Activated T-helper 17 cell treated with anti-CD3 and anti-CD28 coated beads, Interleukin-2, amount 50 U/mL, for 72 hours (primary cell): ENCODE data around the gene EPM2A. TPM values are rescaled to one million over a fixed set of nuclear protein-coding genes. Genes with fewer than 3 reads are reported as not detected.

Experiments
- ATAC-seq: fragments of 150-1000 bp; cut with Tn5 transposase; replicated peaks from 2 replicates; pipeline ENCODE4 v1.10.0; 2021; ENCODE audit warnings: mild to moderate bottlenecking, moderate library complexity
- H3K27ac Mint-ChIP-seq: one replicate; pipeline ENCODE4 v1.8.0; 2022; ENCODE audit warnings: mixed read lengths
- H3K27me3 Mint-ChIP-seq: one replicate; pipeline ENCODE4 v1.8.0; 2022; ENCODE audit warnings: mixed read lengths
- H3K36me3 Mint-ChIP-seq: one replicate; pipeline ENCODE4 v1.8.0; 2022; ENCODE audit warnings: low read depth, mild to moderate bottlenecking, mixed read lengths
- H3K4me1 Mint-ChIP-seq: one replicate; pipeline ENCODE4 v1.8.0; 2022; ENCODE audit warnings: mixed read lengths
- H3K4me3 Mint-ChIP-seq: one replicate; pipeline ENCODE4 v1.8.0; 2022; ENCODE audit warnings: mild to moderate bottlenecking, mixed read lengths
- H3K9me3 Mint-ChIP-seq: one replicate; pipeline ENCODE4 v1.8.0; 2022; ENCODE audit warnings: mixed read lengths
- total RNA-seq, 2 donors: library from RNA; stranded (reverse); gene quantifications; one replicate each; pipeline ENCODE4 v1.2.3, GENCODE V29; 2022

The EPM2A gene
- total RNA-seq, 2 donors from 2014 or later: 4.3 to 8.4 TPM

DNA sequence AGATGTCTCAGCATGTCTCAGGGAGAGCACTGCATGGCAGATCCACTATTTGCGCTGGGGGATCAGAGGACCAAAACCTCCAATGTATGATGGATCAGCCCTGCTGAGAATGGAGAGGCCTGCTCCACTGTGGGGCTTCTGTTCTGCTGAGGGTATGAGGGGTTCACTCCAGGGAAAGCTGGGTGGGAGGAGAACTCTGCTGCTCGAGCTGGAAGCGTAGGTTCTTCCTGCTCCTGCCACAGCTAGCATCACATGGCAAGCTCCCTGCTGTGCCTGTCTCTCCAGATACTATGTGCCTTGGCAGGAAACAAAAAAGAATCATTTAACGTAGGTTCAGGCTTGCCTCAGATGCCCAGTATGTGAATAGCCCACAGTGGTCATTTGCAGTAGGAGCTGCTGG is 105.8 kb downstream of the EPM2A start:
- H3K27me3 Mint-ChIP-seq: no peaks in the 10 kb centered on the region
- H3K9me3 Mint-ChIP-seq: no peaks in the 10 kb centered on the region
- H3K36me3 Mint-ChIP-seq: peaks cover 5% of the 10 kb centered on the region
- no peak overlapping the region for H3K27ac Mint-ChIP-seq
- H3K4me3 Mint-ChIP-seq: no peak overlapping the region
- no peak for ATAC-seq
- H3K4me1 Mint-ChIP-seq: peaks cover 7% of the 10 kb centered on the region

DNA sequence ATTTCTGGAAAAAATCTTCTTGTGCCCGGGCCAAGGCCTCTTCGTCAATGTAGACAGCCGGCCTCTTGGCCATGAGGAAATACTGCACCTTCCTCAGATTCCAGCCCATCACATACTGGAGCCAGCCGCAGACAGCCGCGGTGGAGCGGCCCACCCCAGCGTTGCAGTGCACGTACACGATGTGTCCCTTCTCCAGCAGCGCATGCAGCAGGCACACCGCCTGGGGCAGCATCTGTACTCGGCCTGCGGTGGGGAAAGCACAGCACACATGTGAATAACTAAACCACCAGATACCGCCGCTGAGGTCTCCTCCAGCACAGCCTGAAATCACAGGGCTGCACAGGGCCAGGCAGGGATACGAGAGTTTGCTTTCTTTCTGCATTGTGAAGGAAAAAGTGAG is 107.9 kb downstream of the EPM2A start:
- no peaks in the 10 kb centered on the region for H3K9me3 Mint-ChIP-seq
- H3K4me1 Mint-ChIP-seq: no peaks in the 10 kb centered on the region
- peaks cover 5% of the 10 kb centered on the region for H3K36me3 Mint-ChIP-seq
- H3K27me3 Mint-ChIP-seq: no peaks in the 10 kb centered on the region
- H3K27ac Mint-ChIP-seq: no peak overlapping the region
- no peak overlapping the region for H3K4me3 Mint-ChIP-seq
- ATAC-seq: no peak

GRCh38 chr6:145626857-145627256 is 108.5 kb downstream of the EPM2A start:
- ATAC-seq: no peak
- no peaks in the 10 kb centered on the region for H3K4me1 Mint-ChIP-seq
- H3K36me3 Mint-ChIP-seq: peaks cover 5% of the 10 kb centered on the region
- no peaks in the 10 kb centered on the region for H3K9me3 Mint-ChIP-seq
- H3K27me3 Mint-ChIP-seq: no peaks in the 10 kb centered on the region
- H3K4me3 Mint-ChIP-seq: no peak overlapping the region
- no peak overlapping the region for H3K27ac Mint-ChIP-seq

- no peak overlapping the region for H3K4me3 Mint-ChIP-seq
- no peaks in the 10 kb centered on the region for H3K27me3 Mint-ChIP-seq
- peaks cover 3% of the 10 kb centered on the region for H3K9me3 Mint-ChIP-seq
- no peaks in the 10 kb centered on the region for H3K4me1 Mint-ChIP-seq
- no peak for ATAC-seq
- H3K36me3 Mint-ChIP-seq: peaks cover 5% of the 10 kb centered on the region
- no peak overlapping the region for H3K27ac Mint-ChIP-seq
Measured at GRCh38 chr6:145623231-145623630, 112.1 kb downstream of the EPM2A start.

GRCh38 chr6:145621776-145622175 is 113.5 kb downstream of the EPM2A start:
- Mint-ChIP-seq H3K27ac (no peak overlapping the region), H3K9me3 (peaks cover 3% of the 10 kb centered on the region), H3K4me3 (no peak overlapping the region), H3K36me3 (peaks cover 2% of the 10 kb centered on the region), H3K27me3 (no peaks in the 10 kb centered on the region), H3K4me1 (no peaks in the 10 kb centered on the region)
- ATAC-seq: no peak

- no peaks in the 10 kb centered on the region for H3K36me3 Mint-ChIP-seq
- no peaks in the 10 kb centered on the region for H3K27me3 Mint-ChIP-seq
- no peaks in the 10 kb centered on the region for H3K4me1 Mint-ChIP-seq
- no peak overlapping the region for H3K27ac Mint-ChIP-seq
- H3K9me3 Mint-ChIP-seq: peaks cover 3% of the 10 kb centered on the region
- no peak overlapping the region for H3K4me3 Mint-ChIP-seq
- no peak for ATAC-seq
Measured at GRCh38 chr6:145620088-145620487, 115.2 kb downstream of the EPM2A start.

DNA sequence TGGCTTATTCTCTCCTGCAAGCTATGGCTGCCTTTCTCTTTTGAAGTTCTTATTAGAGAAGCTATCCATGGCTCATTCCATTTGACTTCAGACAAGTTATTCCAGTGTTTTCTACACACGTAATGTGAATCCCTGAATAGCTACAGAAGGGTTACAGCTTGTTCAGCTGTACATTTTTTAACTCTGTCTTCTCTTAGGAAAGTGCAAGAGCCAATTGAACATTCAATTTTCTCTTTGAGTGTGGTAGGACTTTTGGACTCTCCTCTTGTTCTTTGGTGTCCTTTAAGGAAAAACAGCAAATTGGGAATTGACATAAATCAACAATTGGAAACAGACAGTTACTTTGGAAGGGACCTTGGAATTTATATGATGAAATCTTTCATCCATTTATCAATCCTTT is 125.8 kb downstream of the EPM2A start:
- Mint-ChIP-seq H3K9me3 (peaks cover 6% of the 10 kb centered on the region), H3K4me1 (no peaks in the 10 kb centered on the region), H3K4me3 (no peak overlapping the region), H3K36me3 (no peaks in the 10 kb centered on the region), H3K27me3 (peaks cover 13% of the 10 kb centered on the region), H3K27ac (no peak overlapping the region)
- ATAC-seq: no peak

GRCh38 chr6:145608850-145609249 is 126.5 kb downstream of the EPM2A start:
- Mint-ChIP-seq H3K4me1 (no peaks in the 10 kb centered on the region), H3K27ac (no peak overlapping the region), H3K36me3 (no peaks in the 10 kb centered on the region), H3K9me3 (peaks cover 3% of the 10 kb centered on the region), H3K27me3 (peaks cover 13% of the 10 kb centered on the region), H3K4me3 (no peak overlapping the region)
- no peak for ATAC-seq

- no peak for ATAC-seq
Measured at GRCh38 chr6:145603991-145604390, 131.3 kb downstream of the EPM2A start.

DNA sequence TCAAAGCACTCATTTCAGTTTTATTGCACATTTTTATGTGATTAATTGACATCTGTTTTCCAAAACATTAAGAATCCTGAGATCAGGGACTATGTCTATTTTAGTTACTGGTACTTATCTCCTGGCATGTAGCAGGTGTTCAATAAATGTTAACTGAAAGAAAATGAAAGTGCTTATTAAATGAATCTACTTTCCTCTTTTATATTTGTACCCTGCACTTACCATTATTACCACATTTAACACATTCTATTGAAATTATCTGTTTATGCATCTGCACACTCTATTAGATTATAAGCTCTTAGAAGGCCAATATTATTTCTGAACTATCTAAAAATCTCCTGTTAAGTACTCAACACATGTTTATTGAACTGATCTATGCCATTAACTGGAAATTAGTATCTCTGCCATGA is 131.9 kb downstream of the EPM2A start:
- H3K27ac Mint-ChIP-seq: no peak overlapping the region
- ATAC-seq: no peak
- H3K36me3 Mint-ChIP-seq: no peaks in the 10 kb centered on the region
- peaks cover 10% of the 10 kb centered on the region for H3K27me3 Mint-ChIP-seq
- H3K4me1 Mint-ChIP-seq: no peaks in the 10 kb centered on the region
- H3K9me3 Mint-ChIP-seq: peaks cover 7% of the 10 kb centered on the region
- H3K4me3 Mint-ChIP-seq: no peak overlapping the region

More at GRCh38 chr6:145603991-145604390, 131.3 kb downstream of the EPM2A start:
- Mint-ChIP-seq H3K4me3 (no peak overlapping the region), H3K36me3 (no peaks in the 10 kb centered on the region), H3K9me3 (peaks cover 7% of the 10 kb centered on the region), H3K4me1 (no peaks in the 10 kb centered on the region), H3K27me3 (peaks cover 13% of the 10 kb centered on the region), H3K27ac (no peak overlapping the region)

DNA sequence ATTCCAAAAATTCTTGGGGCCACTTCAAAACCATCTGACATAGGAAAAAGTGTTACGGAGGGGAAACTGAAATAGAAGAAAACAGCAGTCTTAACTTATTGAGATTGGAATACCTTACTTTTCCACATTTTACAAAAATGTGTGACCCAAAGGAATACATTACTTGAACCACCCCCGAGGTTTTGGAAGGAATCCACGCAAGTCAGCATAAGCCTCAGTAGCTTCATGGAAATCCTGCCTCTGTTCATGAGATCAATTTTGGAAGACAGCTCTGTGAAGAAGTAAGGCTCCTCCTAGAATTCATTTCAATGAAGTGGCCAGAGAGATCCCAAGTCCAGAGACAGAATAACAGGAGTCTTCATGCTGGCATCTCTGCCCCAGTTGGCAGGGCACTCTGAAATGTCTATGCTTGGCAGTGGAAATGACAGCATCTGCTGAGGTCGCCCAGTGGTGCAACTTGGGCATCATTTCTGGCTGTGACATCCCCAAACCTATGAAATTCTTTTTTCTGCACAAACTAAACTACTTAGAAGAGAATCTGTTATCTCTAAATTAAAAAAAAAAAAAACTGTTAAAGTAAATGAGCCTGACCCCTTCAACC is 132.5 kb downstream of the EPM2A start:
- no peaks in the 10 kb centered on the region for H3K4me1 Mint-ChIP-seq
- no peaks in the 10 kb centered on the region for H3K36me3 Mint-ChIP-seq
- peaks cover 6% of the 10 kb centered on the region for H3K27me3 Mint-ChIP-seq
- peaks cover 7% of the 10 kb centered on the region for H3K9me3 Mint-ChIP-seq
- no peak overlapping the region for H3K4me3 Mint-ChIP-seq
- no peak overlapping the region for H3K27ac Mint-ChIP-seq
- no peak for ATAC-seq

- Mint-ChIP-seq H3K27ac (no peak overlapping the region), H3K9me3 (peaks cover 4% of the 10 kb centered on the region), H3K27me3 (no peaks in the 10 kb centered on the region), H3K36me3 (no peaks in the 10 kb centered on the region), H3K4me3 (no peak overlapping the region), H3K4me1 (no peaks in the 10 kb centered on the region)
- ATAC-seq: no peak
Measured at GRCh38 chr6:145601397-145601796, 133.9 kb downstream of the EPM2A start.

- Mint-ChIP-seq H3K27me3 (no peaks in the 10 kb centered on the region), H3K36me3 (no peaks in the 10 kb centered on the region), H3K4me3 (no peak overlapping the region), H3K4me1 (no peaks in the 10 kb centered on the region), H3K27ac (no peak overlapping the region), H3K9me3 (peaks cover 4% of the 10 kb centered on the region)
- ATAC-seq: no peak
Measured at GRCh38 chr6:145600299-145600698, 135.0 kb downstream of the EPM2A start.

DNA sequence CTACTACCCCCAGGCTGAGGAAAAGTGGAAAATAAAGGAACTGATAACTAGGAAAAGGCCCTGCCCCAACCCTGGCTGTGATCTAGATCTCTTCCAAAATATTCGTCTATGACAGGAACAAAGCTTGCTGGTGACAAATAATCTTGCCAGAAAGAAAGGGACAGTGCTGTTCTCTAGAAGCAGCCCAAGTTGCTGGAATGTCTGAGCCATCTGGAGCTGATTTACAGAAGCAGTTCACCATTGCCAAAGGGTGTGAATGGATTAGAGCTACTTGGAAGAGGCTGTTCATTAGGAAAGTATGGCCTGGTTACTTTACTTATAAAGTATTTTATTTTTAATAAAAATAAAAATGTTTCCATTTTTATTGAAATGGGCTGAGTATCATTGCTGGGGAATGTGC is 146.3 kb downstream of the EPM2A start:
- H3K27ac Mint-ChIP-seq: no peak overlapping the region
- H3K4me3 Mint-ChIP-seq: no peak overlapping the region
- ATAC-seq: no peak
- H3K27me3 Mint-ChIP-seq: peaks cover 12% of the 10 kb centered on the region
- H3K9me3 Mint-ChIP-seq: peaks cover 1% of the 10 kb centered on the region
- H3K36me3 Mint-ChIP-seq: no peaks in the 10 kb centered on the region
- no peaks in the 10 kb centered on the region for H3K4me1 Mint-ChIP-seq

DNA sequence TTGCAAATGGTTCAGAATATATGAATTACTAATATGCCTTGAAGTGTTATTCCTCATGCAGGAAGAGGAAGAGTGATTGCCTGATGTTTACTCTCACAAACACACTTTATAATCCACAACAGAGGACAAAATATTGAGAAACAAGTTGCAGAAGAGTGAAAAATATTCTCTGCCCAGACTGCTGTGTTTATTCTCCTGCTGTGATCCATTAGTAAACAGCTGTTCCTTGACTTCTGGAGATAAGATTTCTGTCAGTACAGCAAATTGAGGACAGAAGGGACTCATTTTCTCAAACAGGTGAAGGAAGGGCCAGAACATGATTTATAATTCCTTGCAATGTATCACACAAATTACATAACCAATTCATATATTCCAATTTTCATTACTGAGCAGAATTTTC is 148.0 kb downstream of the EPM2A start:
- no peak for ATAC-seq
- H3K27me3 Mint-ChIP-seq: peaks cover 15% of the 10 kb centered on the region
- H3K4me3 Mint-ChIP-seq: no peak overlapping the region
- H3K4me1 Mint-ChIP-seq: no peaks in the 10 kb centered on the region
- H3K36me3 Mint-ChIP-seq: no peaks in the 10 kb centered on the region
- peaks cover 4% of the 10 kb centered on the region for H3K9me3 Mint-ChIP-seq
- H3K27ac Mint-ChIP-seq: no peak overlapping the region

DNA sequence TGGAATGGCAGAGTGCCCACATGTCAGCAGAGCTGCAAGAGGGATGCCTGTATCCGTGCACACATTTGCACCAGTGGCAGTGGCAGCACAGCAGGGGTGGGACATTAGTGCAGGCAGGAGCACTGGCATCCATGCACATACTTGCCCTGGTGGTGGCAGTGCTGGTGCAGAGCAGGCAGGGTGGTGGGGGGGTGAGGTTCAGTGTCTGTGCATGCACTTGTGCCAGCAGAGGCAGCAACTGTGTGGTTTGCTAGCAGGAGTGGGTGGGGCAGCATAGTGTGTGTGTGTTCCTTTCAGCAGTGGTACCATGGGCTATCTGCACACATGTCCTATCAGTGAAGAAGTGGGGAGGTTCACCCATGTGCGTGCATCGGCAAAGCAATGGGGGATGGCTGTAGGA is 151.6 kb downstream of the EPM2A start:
- H3K4me3 Mint-ChIP-seq: no peak overlapping the region
- peaks cover 15% of the 10 kb centered on the region for H3K27me3 Mint-ChIP-seq
- no peak overlapping the region for H3K27ac Mint-ChIP-seq
- H3K9me3 Mint-ChIP-seq: peaks cover 7% of the 10 kb centered on the region
- H3K36me3 Mint-ChIP-seq: no peaks in the 10 kb centered on the region
- no peak for ATAC-seq
- no peaks in the 10 kb centered on the region for H3K4me1 Mint-ChIP-seq
